ENCODE data around the gene FRRS1L. TPM values are rescaled to one million over a fixed set of nuclear protein-coding genes. Genes with fewer than 3 reads are reported as not detected.
A peak's percentile ranks its signal among the peaks of the same experiment; 100 is the strongest.

FRRS1L gene
- polyA plus RNA-seq, 4 donors, result under 0.01 to 9.6 (median 0.85) TPM; not detected in 1

DNA sequence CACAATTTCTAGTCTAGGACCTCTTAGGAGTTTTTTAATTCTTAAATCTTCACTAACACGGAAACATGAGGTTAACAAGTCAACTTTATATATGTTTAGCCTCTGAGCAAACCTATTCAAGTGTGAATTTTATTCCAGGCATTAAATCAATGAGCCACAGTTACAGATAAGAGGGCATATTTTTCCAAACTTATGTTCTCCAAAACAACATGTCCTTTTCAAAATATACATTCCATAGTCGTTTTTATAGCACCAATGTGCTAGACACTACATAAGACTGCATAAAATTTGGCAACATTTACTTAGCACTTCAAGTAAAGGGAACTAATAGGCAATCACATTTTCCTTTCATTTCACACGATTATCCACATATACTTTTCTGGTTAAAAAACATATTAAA, 53.8 kb downstream of the FRRS1L start:
- no peak for DNase-seq
- no peaks in the 10 kb centered on the region for H3K27me3 ChIP-seq (ENCODE audit: control insufficient read depth in 3 of 3, insufficient read depth in 3 of 3, low read length in 3 of 3)
- H3K27ac ChIP-seq (ENCODE audit: low read depth in 1 of 3, low read length in 2 of 3), result no peak overlapping the region
- FAIRE-seq, result no peak
- H3K4me1 ChIP-seq (ENCODE audit: control insufficient read depth in 3 of 3, insufficient read depth in 2 of 3, low read depth in 1 of 3, low read length in 2 of 3), result peaks cover 2 to 17% (median 14%) of the 10 kb centered on the region in 3 donors
- no peak overlapping the region for H3K4me3 ChIP-seq (ENCODE audit: low read depth in 1 of 3, low read length in 3 of 3)
- H3K36me3 ChIP-seq (ENCODE audit: control insufficient read depth in 3 of 3, insufficient read depth in 2 of 3, low read depth in 1 of 3, low read length in 3 of 3), result peaks cover 0 to 6% (median 0%) of the 10 kb centered on the region in 3 donors
- WGBS, 3 donors, result 50 to 62% (median 59%) methylated on average over 3 of the region's 3 CpGs
- H3K9me3 ChIP-seq (ENCODE audit: control insufficient read depth in 2 of 2, insufficient read depth in 1 of 2, low read depth in 1 of 2, low read length in 1 of 2), result no peaks in the 10 kb centered on the region

DNA sequence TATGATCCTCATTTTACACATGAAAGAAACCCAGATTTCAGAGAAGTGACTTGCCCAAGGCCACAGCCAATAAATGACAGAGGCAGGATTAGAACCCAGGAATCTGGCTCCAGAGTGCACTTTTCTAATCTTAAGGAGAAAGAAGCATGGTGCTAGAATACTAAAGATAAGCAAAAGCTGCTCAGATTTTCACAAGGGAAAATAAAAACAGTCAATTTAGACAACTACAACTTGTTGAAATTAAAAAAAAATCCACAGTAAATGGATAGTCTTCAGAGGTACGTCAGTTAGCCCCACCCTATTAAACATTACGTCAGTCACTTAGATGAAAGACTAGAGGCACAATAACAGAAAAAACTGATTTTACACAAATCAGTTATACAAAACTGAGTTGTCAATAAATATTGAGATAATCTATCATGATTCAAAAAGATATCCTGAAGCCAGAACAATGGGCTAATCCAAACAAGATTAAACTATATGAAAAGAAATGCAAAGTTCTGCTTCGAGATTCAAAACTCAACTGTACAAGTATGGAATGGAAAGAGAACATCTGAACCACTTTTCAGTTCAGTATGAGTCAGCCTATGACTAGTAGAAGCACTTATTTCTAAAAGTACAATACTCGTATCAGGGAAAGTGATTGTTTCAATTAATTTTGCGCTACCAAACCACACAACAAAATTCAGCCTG, 56.6 kb downstream of the FRRS1L start:
- Histone ChIP-seq H3K27me3 (ENCODE audit: control insufficient read depth in 3 of 3, insufficient read depth in 3 of 3, low read length in 3 of 3) (no peaks in the 10 kb centered on the region), H3K9me3 (ENCODE audit: control insufficient read depth in 2 of 2, insufficient read depth in 1 of 2, low read depth in 1 of 2, low read length in 1 of 2) (no peaks in the 10 kb centered on the region), H3K27ac (ENCODE audit: low read depth in 1 of 3, low read length in 2 of 3) (no peak overlapping the region), H3K4me1 (ENCODE audit: control insufficient read depth in 3 of 3, insufficient read depth in 2 of 3, low read depth in 1 of 3, low read length in 2 of 3) (peaks cover 0 to 13% (median 4%) of the 10 kb centered on the region in 3 donors), H3K4me3 (ENCODE audit: low read depth in 1 of 3, low read length in 3 of 3) (no peak overlapping the region), H3K36me3 (ENCODE audit: control insufficient read depth in 3 of 3, insufficient read depth in 2 of 3, low read depth in 1 of 3, low read length in 3 of 3) (peaks cover 0 to 5% (median 0%) of the 10 kb centered on the region in 3 donors)
- 39 to 54% (median 44%) methylated on average over 5 of the region's 5 CpGs for WGBS, 3 donors
- no peak for DNase-seq
- no peak for FAIRE-seq

GRCh38 chr9:109109967-109110328, 57.1 kb downstream of the FRRS1L start:
- no peak for DNase-seq
- peaks cover 0 to 13% (median 4%) of the 10 kb centered on the region in 3 donors for H3K4me1 ChIP-seq (ENCODE audit: control insufficient read depth in 3 of 3, insufficient read depth in 2 of 3, low read depth in 1 of 3, low read length in 2 of 3)
- peaks cover 0 to 5% (median 0%) of the 10 kb centered on the region in 3 donors for H3K36me3 ChIP-seq (ENCODE audit: control insufficient read depth in 3 of 3, insufficient read depth in 2 of 3, low read depth in 1 of 3, low read length in 3 of 3)
- no peak for FAIRE-seq
- no peaks in the 10 kb centered on the region for H3K27me3 ChIP-seq (ENCODE audit: control insufficient read depth in 3 of 3, insufficient read depth in 3 of 3, low read length in 3 of 3)
- H3K9me3 ChIP-seq (ENCODE audit: control insufficient read depth in 2 of 2, insufficient read depth in 1 of 2, low read depth in 1 of 2, low read length in 1 of 2), result no peaks in the 10 kb centered on the region
- no peak overlapping the region for H3K27ac ChIP-seq (ENCODE audit: low read depth in 1 of 3, low read length in 2 of 3)
- no peak overlapping the region for H3K4me3 ChIP-seq (ENCODE audit: low read depth in 1 of 3, low read length in 3 of 3)

GRCh38 chr9:109108318-109108717, 58.7 kb downstream of the FRRS1L start:
- no peak for DNase-seq
- Histone ChIP-seq H3K36me3 (ENCODE audit: control insufficient read depth in 3 of 3, insufficient read depth in 2 of 3, low read depth in 1 of 3, low read length in 3 of 3) (peaks cover 2 to 9% (median 4%) of the 10 kb centered on the region in 3 donors), H3K27ac (ENCODE audit: low read depth in 1 of 3, low read length in 2 of 3) (no peak overlapping the region), H3K9me3 (ENCODE audit: control insufficient read depth in 2 of 2, insufficient read depth in 1 of 2, low read depth in 1 of 2, low read length in 1 of 2) (no peaks in the 10 kb centered on the region), H3K27me3 (ENCODE audit: control insufficient read depth in 3 of 3, insufficient read depth in 3 of 3, low read length in 3 of 3) (no peaks in the 10 kb centered on the region), H3K4me3 (ENCODE audit: low read depth in 1 of 3, low read length in 3 of 3) (no peak overlapping the region), H3K4me1 (ENCODE audit: control insufficient read depth in 3 of 3, insufficient read depth in 2 of 3, low read depth in 1 of 3, low read length in 2 of 3) (peaks cover 0 to 8% (median 0%) of the 10 kb centered on the region in 3 donors)
- 50 to 71% (median 58%) methylated on average over 4 of the region's 4 CpGs for WGBS, 3 donors
- no peak for FAIRE-seq

DNA sequence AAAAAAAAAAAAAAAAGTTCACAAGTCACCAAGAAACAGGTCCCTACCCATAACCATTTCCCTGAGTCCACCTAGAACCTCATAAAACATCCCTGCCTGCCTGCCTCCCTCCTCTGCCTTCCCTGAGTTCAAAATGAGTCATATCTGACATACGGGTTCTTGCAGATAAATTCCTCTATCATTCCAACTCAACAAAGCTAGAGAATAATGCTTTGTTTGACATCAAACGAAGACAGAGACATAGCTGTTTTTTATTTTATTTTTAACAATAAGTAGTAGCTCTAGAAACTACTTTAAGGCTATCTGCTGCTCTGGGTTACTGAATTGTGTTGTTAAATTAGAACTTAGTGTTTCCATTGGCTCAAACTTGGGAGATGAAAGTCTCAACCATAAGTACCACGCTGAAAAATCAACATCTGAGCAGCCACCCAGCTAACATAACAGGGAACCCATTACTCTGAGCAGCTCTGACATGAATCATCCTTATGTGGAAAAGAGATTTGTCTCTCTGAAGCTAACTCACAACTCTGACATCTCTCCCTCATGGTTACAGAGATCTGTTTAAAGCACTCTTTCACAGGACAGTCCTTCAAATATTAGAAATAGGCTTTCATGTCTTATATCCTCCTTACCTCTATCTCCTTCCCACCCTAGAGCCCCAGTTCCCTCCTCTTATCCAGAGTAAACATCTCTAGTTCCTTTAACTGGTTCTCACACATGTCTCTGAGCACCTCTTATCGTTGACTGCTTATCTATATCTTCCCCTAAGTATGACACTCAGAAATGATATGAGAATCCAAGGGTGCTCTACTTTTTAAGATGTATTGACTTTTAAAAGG, 59.4 kb downstream of the FRRS1L start:
- Histone ChIP-seq H3K4me3 (ENCODE audit: low read depth in 1 of 3, low read length in 3 of 3) (no peak overlapping the region), H3K36me3 (ENCODE audit: control insufficient read depth in 3 of 3, insufficient read depth in 2 of 3, low read depth in 1 of 3, low read length in 3 of 3) (peaks cover 3 to 9% (median 4%) of the 10 kb centered on the region in 3 donors), H3K4me1 (ENCODE audit: control insufficient read depth in 3 of 3, insufficient read depth in 2 of 3, low read depth in 1 of 3, low read length in 2 of 3) (peaks cover 0 to 8% (median 0%) of the 10 kb centered on the region in 3 donors), H3K27me3 (ENCODE audit: control insufficient read depth in 3 of 3, insufficient read depth in 3 of 3, low read length in 3 of 3) (no peaks in the 10 kb centered on the region), H3K9me3 (ENCODE audit: control insufficient read depth in 2 of 2, insufficient read depth in 1 of 2, low read depth in 1 of 2, low read length in 1 of 2) (no peaks in the 10 kb centered on the region), H3K27ac (ENCODE audit: low read depth in 1 of 3, low read length in 2 of 3) (no peak overlapping the region)
- FAIRE-seq (no peak), DNase-seq (peak in 1 of 2 donors; percentile 40)
- 21 to 41% (median 23%) methylated on average over 4 of the region's 4 CpGs for WGBS, 3 donors

- H3K27ac ChIP-seq (ENCODE audit: low read depth in 1 of 3, low read length in 2 of 3), result peak overlapping the region in 1 of 3 donors; percentile 32
- no peak overlapping the region for H3K4me3 ChIP-seq (ENCODE audit: low read depth in 1 of 3, low read length in 3 of 3)
- WGBS, 3 donors, result 10 to 40% (median 12%) methylated on average over 3 of the region's 3 CpGs
- peaks cover 3 to 13% (median 4%) of the 10 kb centered on the region in 3 donors for H3K36me3 ChIP-seq (ENCODE audit: control insufficient read depth in 3 of 3, insufficient read depth in 2 of 3, low read depth in 1 of 3, low read length in 3 of 3)
- H3K9me3 ChIP-seq (ENCODE audit: control insufficient read depth in 2 of 2, insufficient read depth in 1 of 2, low read depth in 1 of 2, low read length in 1 of 2), result no peaks in the 10 kb centered on the region
- H3K27me3 ChIP-seq (ENCODE audit: control insufficient read depth in 3 of 3, insufficient read depth in 3 of 3, low read length in 3 of 3), result no peaks in the 10 kb centered on the region
- DNase-seq, result peak in 1 of 2 donors; percentile 39
- no peak for FAIRE-seq
- H3K4me1 ChIP-seq (ENCODE audit: control insufficient read depth in 3 of 3, insufficient read depth in 2 of 3, low read depth in 1 of 3, low read length in 2 of 3), result peaks cover 0 to 14% (median 0%) of the 10 kb centered on the region in 3 donors
Observed at GRCh38 chr9:109101810-109102209, 65.2 kb downstream of the FRRS1L start.

DNA sequence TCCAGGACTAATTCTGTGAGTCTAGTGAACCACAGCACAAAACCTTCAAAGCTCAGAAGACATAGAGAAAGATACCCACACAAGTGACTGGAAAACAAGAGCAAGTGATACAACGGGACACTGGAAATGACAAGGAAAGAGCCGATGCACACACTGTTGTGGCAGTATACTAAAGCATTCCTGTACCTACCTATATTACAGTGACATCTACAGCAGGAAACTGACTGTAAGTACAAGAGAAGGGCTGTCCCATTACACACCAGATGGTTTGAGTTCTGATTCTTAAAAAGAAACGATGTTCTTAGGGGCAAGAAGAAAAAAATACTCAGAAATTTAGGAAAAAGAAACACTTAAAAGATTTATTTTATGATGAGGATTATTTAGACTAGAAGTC, 65.8 kb downstream of the FRRS1L start:
- no peak overlapping the region for H3K4me3 ChIP-seq (ENCODE audit: low read depth in 1 of 3, low read length in 3 of 3)
- no peaks in the 10 kb centered on the region for H3K9me3 ChIP-seq (ENCODE audit: control insufficient read depth in 2 of 2, insufficient read depth in 1 of 2, low read depth in 1 of 2, low read length in 1 of 2)
- WGBS, 3 donors, result 55 to 75% (median 66%) methylated on average over 3 of the region's 3 CpGs
- H3K27me3 ChIP-seq (ENCODE audit: control insufficient read depth in 3 of 3, insufficient read depth in 3 of 3, low read length in 3 of 3), result no peaks in the 10 kb centered on the region
- DNase-seq, result no peak
- peaks cover 3 to 15% (median 4%) of the 10 kb centered on the region in 3 donors for H3K36me3 ChIP-seq (ENCODE audit: control insufficient read depth in 3 of 3, insufficient read depth in 2 of 3, low read depth in 1 of 3, low read length in 3 of 3)
- peaks cover 0 to 14% (median 0%) of the 10 kb centered on the region in 3 donors for H3K4me1 ChIP-seq (ENCODE audit: control insufficient read depth in 3 of 3, insufficient read depth in 2 of 3, low read depth in 1 of 3, low read length in 2 of 3)
- no peak for FAIRE-seq
- no peak overlapping the region for H3K27ac ChIP-seq (ENCODE audit: low read depth in 1 of 3, low read length in 2 of 3)

DNA sequence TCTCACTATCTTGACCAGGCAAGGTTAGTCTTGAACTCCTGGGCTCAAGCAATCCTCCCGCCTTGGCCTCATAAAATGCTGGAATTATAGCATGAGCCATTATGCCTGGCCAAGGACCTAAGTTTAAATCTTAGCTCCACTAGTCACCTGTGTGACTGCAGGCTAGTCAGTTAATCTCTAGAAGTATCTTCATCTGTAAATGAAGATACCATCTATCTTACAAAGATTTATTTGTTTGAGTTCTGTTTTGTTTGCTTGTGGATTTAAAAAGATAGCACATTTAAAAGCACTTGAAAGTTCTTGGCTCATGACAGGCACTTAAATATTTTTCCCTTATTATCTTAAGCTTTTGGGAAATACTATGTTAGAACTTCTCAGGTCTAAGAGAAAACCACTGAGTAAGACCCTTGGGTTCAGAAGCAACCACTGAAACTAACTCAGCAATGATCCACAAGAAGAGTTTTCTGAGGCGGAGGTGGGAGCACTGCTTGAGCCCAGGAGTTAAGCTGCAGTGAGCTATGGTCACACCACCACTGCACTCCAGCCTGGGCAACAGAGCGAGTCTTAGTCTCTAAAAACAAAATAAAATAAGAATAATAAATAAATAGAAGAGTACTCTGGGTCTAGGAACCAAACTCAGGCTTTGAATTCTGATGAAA, 66.4 kb downstream of the FRRS1L start:
- WGBS, 3 donors, result 81 to 93% (median 90%) methylated on average over 3 of the region's 3 CpGs
- no peaks in the 10 kb centered on the region for H3K9me3 ChIP-seq (ENCODE audit: control insufficient read depth in 2 of 2, insufficient read depth in 1 of 2, low read depth in 1 of 2, low read length in 1 of 2)
- H3K4me3 ChIP-seq (ENCODE audit: low read depth in 1 of 3, low read length in 3 of 3), result no peak overlapping the region
- no peak overlapping the region for H3K27ac ChIP-seq (ENCODE audit: low read depth in 1 of 3, low read length in 2 of 3)
- H3K36me3 ChIP-seq (ENCODE audit: control insufficient read depth in 3 of 3, insufficient read depth in 2 of 3, low read depth in 1 of 3, low read length in 3 of 3), result peaks cover 3 to 15% (median 4%) of the 10 kb centered on the region in 3 donors
- peaks cover 0 to 14% (median 0%) of the 10 kb centered on the region in 3 donors for H3K4me1 ChIP-seq (ENCODE audit: control insufficient read depth in 3 of 3, insufficient read depth in 2 of 3, low read depth in 1 of 3, low read length in 2 of 3)
- no peak for FAIRE-seq
- H3K27me3 ChIP-seq (ENCODE audit: control insufficient read depth in 3 of 3, insufficient read depth in 3 of 3, low read length in 3 of 3), result no peaks in the 10 kb centered on the region
- DNase-seq, result no peak

Data from small intestine (tissue), 7 donors.